ENCODE results near the gene PNISR. TPM values are rescaled to one million over a fixed set of nuclear protein-coding genes. Genes with fewer than 3 reads are reported as not detected.

Gene PNISR
- polyA plus RNA-seq, 1 of the 3 experiments (the other 2 are of a cell fraction) = 39.1 TPM

GRCh38 chr6:99424022-99424421 is 1.1 kb downstream of the PNISR start:
- Histone ChIP-seq H3K4me1 (ENCODE audit: control insufficient read depth in 1 of 2, insufficient read depth in 2 of 2, low read depth in 1 of 2, low read length in 1 of 2) (peaks cover 8 to 15% of the 10 kb centered on the region in 2 experiments), H2AFZ (ENCODE audit: low read depth) (no peak overlapping the region), H3K27me3 (ENCODE audit: insufficient read depth) (no peaks in the 10 kb centered on the region), H3K9me3 (no peaks in the 10 kb centered on the region), H3K9ac (peak overlapping the region; percentile 94), H3K27ac (ENCODE audit: low read depth in 2 of 2, low read length in 1 of 2) (peak overlapping the region in 1 of 2 experiments; percentile 97; a peak in 1 of 4 replicates), H4K20me1 (ENCODE audit: insufficient read depth) (peaks cover 54% of the 10 kb centered on the region), H3F3A (replicated peaks; ENCODE audit: insufficient read depth) (peaks cover 16% of the 10 kb centered on the region), H3K79me2 (ENCODE audit: insufficient read depth) (peaks cover 83% of the 10 kb centered on the region), H3K4me3 (ENCODE audit: low read depth in 2 of 2, low read length in 1 of 2) (peak overlapping the region; percentile 90 to 99), H3K9me2 (no peaks in the 10 kb centered on the region), H3K36me3 (replicated peaks in 1 of 2; ENCODE audit: control insufficient read depth in 1 of 2, insufficient read depth in 2 of 2, low read length in 1 of 2) (peaks cover 13 to 15% of the 10 kb centered on the region in 2 experiments), H3K4me2 (peak overlapping the region; percentile 77)
- POLR2A ChIA-PET = interaction anchor here (0.8 to 1.4 kb wide), 5 partner anchors 20 to 144 kb away, joined by 3 to 6 read pairs (median 4); partner anchors contain the start of genes CCNC and FAXC
- TF ChIP-seq MXI1 (IDR thresholded peaks at IDR 0.05; ENCODE audit: low read depth, low read length) = no peak
- no peak for TF ChIP-seq FOSL2 (IDR thresholded peaks at IDR 0.05; ENCODE audit: borderline replicate concordance, low read depth)
- TF ChIP-seq, protein P1, sequence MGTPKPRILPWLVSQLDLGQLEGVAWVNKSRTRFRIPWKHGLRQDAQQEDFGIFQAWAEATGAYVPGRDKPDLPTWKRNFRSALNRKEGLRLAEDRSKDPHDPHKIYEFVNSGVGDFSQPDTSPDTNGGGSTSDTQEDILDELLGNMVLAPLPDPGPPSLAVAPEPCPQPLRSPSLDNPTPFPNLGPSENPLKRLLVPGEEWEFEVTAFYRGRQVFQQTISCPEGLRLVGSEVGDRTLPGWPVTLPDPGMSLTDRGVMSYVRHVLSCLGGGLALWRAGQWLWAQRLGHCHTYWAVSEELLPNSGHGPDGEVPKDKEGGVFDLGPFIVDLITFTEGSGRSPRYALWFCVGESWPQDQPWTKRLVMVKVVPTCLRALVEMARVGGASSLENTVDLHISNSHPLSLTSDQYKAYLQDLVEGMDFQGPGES (IDR thresholded peaks at IDR 0.05; ENCODE audit: low read depth, low read length) = no peak
- no peak for TF ChIP-seq TAF1 (IDR thresholded peaks at IDR 0.05; ENCODE audit: borderline replicate concordance, low read depth, low read length)
- no peak for TF ChIP-seq USF1 (IDR thresholded peaks at IDR 0.05; ENCODE audit: borderline replicate concordance, low read depth)
- no peak for TF ChIP-seq NRF1 (IDR thresholded peaks at IDR 0.05; ENCODE audit: low read depth, low read length)
- TF ChIP-seq RCOR1 (IDR thresholded peaks at IDR 0.05; ENCODE audit: low read length) = no peak
- no peak for TF ChIP-seq NFIC (IDR thresholded peaks at IDR 0.05; ENCODE audit: borderline replicate concordance)
- 65% methylated on average over 5 of the region's 5 CpGs for WGBS (ENCODE audit: low lambda C conversion rate)
- DNase-seq = no peak
- CTCF ChIA-PET = interaction anchor here (1.0 to 2.6 kb wide), 4 partner anchors 17 to 94 kb away, joined by 3 to 9 read pairs (median 6); partner anchors contain the start of gene FAXC

- Histone ChIP-seq H3K9me3 (no peaks in the 10 kb centered on the region), H3K4me2 (peak overlapping the region; percentile 77; the same call in 1 of the 2 replicates), H4K20me1 (ENCODE audit: insufficient read depth) (peaks cover 65% of the 10 kb centered on the region), H3K27ac (ENCODE audit: low read depth in 2 of 2, low read length in 1 of 2) (no peak overlapping the region), H3K4me3 (ENCODE audit: low read depth in 2 of 2, low read length in 1 of 2) (no peak overlapping the region), H3K9me2 (no peaks in the 10 kb centered on the region), H3K79me2 (ENCODE audit: insufficient read depth) (peaks cover 89% of the 10 kb centered on the region), H3K9ac (no peak overlapping the region), H3K36me3 (replicated peaks in 1 of 2; ENCODE audit: control insufficient read depth in 1 of 2, insufficient read depth in 2 of 2, low read length in 1 of 2) (peaks cover 13 to 15% of the 10 kb centered on the region in 2 experiments), H2AFZ (ENCODE audit: low read depth) (no peak overlapping the region), H3F3A (replicated peaks; ENCODE audit: insufficient read depth) (peaks cover 16% of the 10 kb centered on the region), H3K27me3 (ENCODE audit: insufficient read depth) (no peaks in the 10 kb centered on the region), H3K4me1 (ENCODE audit: control insufficient read depth in 1 of 2, insufficient read depth in 2 of 2, low read depth in 1 of 2, low read length in 1 of 2) (peaks cover 8 to 15% of the 10 kb centered on the region in 2 experiments)
- CTCF ChIA-PET = interaction anchor here (0.7 to 2.1 kb wide), 4 partner anchors 12 to 93 kb away, joined by 3 to 7 read pairs (median 4); partner anchors contain the start of gene FAXC
- POLR2A ChIA-PET = interaction anchor here (0.6 kb wide), 1 partner anchor 29 kb away, joined by 4 read pairs; no protein-coding TSS in a partner anchor
- no peak for DNase-seq
- TF ChIP-seq RCOR1 (IDR thresholded peaks at IDR 0.05; ENCODE audit: low read length) = no peak
- TF ChIP-seq JUND (IDR thresholded peaks at IDR 0.05) = no peak
- TF ChIP-seq MEF2A (IDR thresholded peaks at IDR 0.05; ENCODE audit: borderline replicate concordance, low read depth) = no peak
- TF ChIP-seq ZBTB33 (IDR thresholded peaks at IDR 0.05; ENCODE audit: borderline replicate concordance, low read depth) = no peak
- no peak for TF ChIP-seq CHD2 (IDR thresholded peaks at IDR 0.05; ENCODE audit: low read length, partially characterized antibody)
- no peak for TF ChIP-seq GATA2 (CRISPR knock-in tag; IDR thresholded peaks at IDR 0.05)
- TF ChIP-seq MXI1 (IDR thresholded peaks at IDR 0.05; ENCODE audit: low read depth, low read length) = no peak
- WGBS (ENCODE audit: low lambda C conversion rate) = 91% methylated on average over 6 of the region's 6 CpGs
These were observed 2.2 kb downstream of the PNISR start for GRCh38 chr6:99422912-99423311.
